Activated CD8-positive, alpha-beta T cell treated with anti-CD3 and anti-CD28 coated beads for 36 hours (primary cell): ENCODE results near the gene GNL1. TPM values are rescaled to one million over a fixed set of nuclear protein-coding genes. Genes with fewer than 3 reads are reported as not detected.

Experiments used
- ATAC-seq: fragments of 200-7000 bp; cut with Tn5 transposase; one replicate; pipeline ENCODE4 v1.10.0; 2021; ENCODE audit warnings: mild to moderate bottlenecking, moderate library complexity
- CTCF ChIA-PET: fragments of 350-600 bp; sonication (Branson Sonifier 250); formaldehyde crosslinking; loops from one replicate; lab custom pipeline; 2021; ENCODE audit warnings: antibody characterized with exemption; lab: Charles Lee
- POLR2A ChIA-PET: fragments of 350-600 bp; sonication (Branson Sonifier 250); formaldehyde crosslinking; loops from one replicate; lab custom pipeline; 2021; ENCODE audit warnings: antibody characterized with exemption; lab: Charles Lee
- DNase-seq: peaks from one replicate; pipeline ENCODE4 v3.0.0-alpha.2; 2020
- H3K27ac Mint-ChIP-seq: one replicate; pipeline ENCODE4 v1.8.0; 2021; ENCODE audit warnings: mild to moderate bottlenecking, mixed read lengths
- H3K27me3 Mint-ChIP-seq: one replicate; pipeline ENCODE4 v1.8.0; 2021; ENCODE audit warnings: mixed read lengths
- H3K36me3 Mint-ChIP-seq: one replicate; pipeline ENCODE4 v1.8.0; 2021; ENCODE audit warnings: low read depth, mixed read lengths
- H3K4me1 Mint-ChIP-seq: one replicate; pipeline ENCODE4 v1.8.0; 2021; ENCODE audit warnings: low read depth, mixed read lengths
- H3K4me3 Mint-ChIP-seq: one replicate; pipeline ENCODE4 v1.8.0; 2021; ENCODE audit warnings: mild to moderate bottlenecking, moderate library complexity, mixed read lengths
- H3K9me3 Mint-ChIP-seq: one replicate; pipeline ENCODE4 v1.8.0; 2021; ENCODE audit warnings: mixed read lengths
- CTCF ChIP-seq: fragments of 200-600 bp; IDR thresholded peaks from one replicate; pipeline ENCODE4 v1.8.0; 2022; ENCODE audit warnings: antibody characterized with exemption, mild to moderate bottlenecking
- intact Hi-C: fragments of 100-400 bp; cut with micrococcal nuclease; formaldehyde crosslinking; loops from one replicate; pipeline ENCODE4 v1.10.0; 2022
- total RNA-seq, 2 experiments: library from RNA; stranded (reverse); gene quantifications; one replicate each; pipeline ENCODE4 v1.2.3, GENCODE V29; 2021

Gene GNL1
- total RNA-seq, 2 experiments from 2014 or later = 107 to 122 TPM

DNA sequence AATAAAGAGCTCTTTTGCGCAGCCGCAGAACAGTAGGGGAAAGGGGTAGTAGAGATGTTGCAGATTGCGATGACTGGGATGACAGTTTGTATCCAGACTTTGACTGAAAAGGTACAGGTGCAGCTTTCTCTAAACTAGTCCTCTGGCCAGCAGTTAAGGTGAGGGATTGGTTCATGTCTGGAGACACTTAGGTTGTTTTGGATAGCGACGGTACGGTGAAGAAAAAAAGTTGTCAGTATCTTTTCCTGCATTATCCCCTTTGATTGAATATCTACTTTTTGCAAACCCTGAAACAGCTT is 1.3 kb upstream of the GNL1 start:
- Mint-ChIP-seq H3K4me1 (peaks cover 36% of the 10 kb centered on the region), H3K27ac (peak overlapping the region; percentile 99), H3K36me3 (peaks cover 54% of the 10 kb centered on the region), H3K9me3 (no peaks in the 10 kb centered on the region), H3K4me3 (peak overlapping the region; percentile 91), H3K27me3 (no peaks in the 10 kb centered on the region)
- TF ChIP-seq CTCF = no peak
- ATAC-seq (peak; percentile 5), DNase-seq (no peak)
- POLR2A ChIA-PET = interaction anchor here (0.6 to 5.4 kb wide), 18 partner anchors 8 to 712 kb away, joined by 3 to 55 read pairs (median 5); partner anchors contain the start of genes ABCF1, MRPS18B and TUBB
- CTCF ChIA-PET = interaction anchor here (0.7 to 10.9 kb wide), 7 partner anchors 9 to 104 kb away, joined by 3 to 96 read pairs (median 4); no protein-coding TSS in a partner anchor
- intact Hi-C loops = no loop called here

DNA sequence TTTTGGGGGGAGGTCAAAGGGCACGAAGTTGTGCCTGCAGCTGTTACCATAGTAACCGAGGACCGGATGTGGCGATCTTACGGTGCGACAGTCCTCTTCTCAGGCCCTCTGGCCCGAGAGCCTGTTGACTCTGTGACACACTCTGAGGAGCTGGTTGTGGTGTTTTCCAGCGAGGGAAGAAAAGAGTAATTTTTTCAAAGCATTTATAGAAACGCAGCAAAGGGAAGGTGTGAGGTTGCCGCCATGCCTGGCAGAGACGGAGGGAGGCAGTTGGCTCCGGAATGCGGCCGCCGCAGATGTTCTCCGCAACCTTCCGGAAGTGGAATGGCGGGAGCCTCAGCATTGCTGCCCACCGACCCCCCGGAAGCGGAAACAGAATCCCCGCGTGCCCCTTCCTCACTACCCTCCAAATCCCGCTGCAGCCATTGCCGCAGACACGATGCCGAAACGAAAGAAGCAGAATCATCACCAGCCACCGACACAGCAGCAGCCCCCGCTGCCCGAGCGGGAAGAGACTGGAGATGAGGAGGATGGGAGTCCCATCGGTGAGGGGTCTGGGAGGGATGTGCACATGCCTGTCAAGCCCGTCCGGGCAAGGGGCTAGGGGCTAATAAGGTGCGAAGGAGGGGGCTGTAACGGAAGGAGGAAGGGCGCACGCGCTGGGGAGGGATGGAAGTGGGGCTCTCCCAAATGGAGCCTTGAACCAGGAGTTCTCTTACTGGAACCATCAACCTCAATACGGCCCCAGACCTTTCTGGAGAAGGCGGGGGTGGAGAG is 805 bp upstream of the GNL1 start, which contains the start of gene PRR3:
PRR3 (plus strand) TSS at position 390 of the 777 bp plus-strand sequence; CDS start at position 440, 50 bp downstream.
- H3K4me3 Mint-ChIP-seq = peak within 1 kb of the TSS; percentile 91
- peaks cover 54% of the 10 kb centered on the region for H3K36me3 Mint-ChIP-seq
- intact Hi-C loops = no loop called here

GRCh38 chr6:30555816-30556065 is 548 bp downstream of the GNL1 start:
- Mint-ChIP-seq H3K9me3 (no peaks in the 10 kb centered on the region), H3K27me3 (no peaks in the 10 kb centered on the region), H3K36me3 (peaks cover 57% of the 10 kb centered on the region), H3K4me1 (peaks cover 33% of the 10 kb centered on the region), H3K4me3 (peak overlapping the region; percentile 91), H3K27ac (peak overlapping the region; percentile 99)
- DNase-seq (no peak), ATAC-seq (no peak)
- POLR2A ChIA-PET = interaction anchor here (0.6 to 5.4 kb wide), 13 partner anchors 12 to 265 kb away, joined by 3 to 55 read pairs (median 4); partner anchors contain the start of gene ABCF1
- CTCF ChIA-PET = interaction anchor here (1.0 to 21.7 kb wide), 7 partner anchors 11 to 124 kb away, joined by 3 to 515 read pairs (median 6); no protein-coding TSS in a partner anchor
- intact Hi-C loops = no loop called here
- TF ChIP-seq CTCF = no peak

More for the DNA sequence above, 805 bp upstream of the GNL1 start, which contains the start of gene PRR3:
- DNase-seq (peak; percentile 95), ATAC-seq (peak; percentile 71)
- ChIA-PET CTCF (interaction anchor here (0.7 to 10.9 kb wide), 9 partner anchors 12 to 122 kb away, joined by 3 to 96 read pairs (median 4); no protein-coding TSS in a partner anchor), POLR2A (interaction anchor here (0.6 to 5.4 kb wide), 24 partner anchors 9 to 713 kb away, joined by 3 to 55 read pairs (median 4); partner anchors contain the start of genes ABCF1, MRPS18B and TUBB)
- Mint-ChIP-seq H3K9me3 (no peaks in the 10 kb centered on the region), H3K27ac (peak within 1 kb of the TSS; percentile 99), H3K27me3 (no peaks in the 10 kb centered on the region), H3K4me1 (peaks cover 36% of the 10 kb centered on the region)
- TF ChIP-seq CTCF = no peak

DNA sequence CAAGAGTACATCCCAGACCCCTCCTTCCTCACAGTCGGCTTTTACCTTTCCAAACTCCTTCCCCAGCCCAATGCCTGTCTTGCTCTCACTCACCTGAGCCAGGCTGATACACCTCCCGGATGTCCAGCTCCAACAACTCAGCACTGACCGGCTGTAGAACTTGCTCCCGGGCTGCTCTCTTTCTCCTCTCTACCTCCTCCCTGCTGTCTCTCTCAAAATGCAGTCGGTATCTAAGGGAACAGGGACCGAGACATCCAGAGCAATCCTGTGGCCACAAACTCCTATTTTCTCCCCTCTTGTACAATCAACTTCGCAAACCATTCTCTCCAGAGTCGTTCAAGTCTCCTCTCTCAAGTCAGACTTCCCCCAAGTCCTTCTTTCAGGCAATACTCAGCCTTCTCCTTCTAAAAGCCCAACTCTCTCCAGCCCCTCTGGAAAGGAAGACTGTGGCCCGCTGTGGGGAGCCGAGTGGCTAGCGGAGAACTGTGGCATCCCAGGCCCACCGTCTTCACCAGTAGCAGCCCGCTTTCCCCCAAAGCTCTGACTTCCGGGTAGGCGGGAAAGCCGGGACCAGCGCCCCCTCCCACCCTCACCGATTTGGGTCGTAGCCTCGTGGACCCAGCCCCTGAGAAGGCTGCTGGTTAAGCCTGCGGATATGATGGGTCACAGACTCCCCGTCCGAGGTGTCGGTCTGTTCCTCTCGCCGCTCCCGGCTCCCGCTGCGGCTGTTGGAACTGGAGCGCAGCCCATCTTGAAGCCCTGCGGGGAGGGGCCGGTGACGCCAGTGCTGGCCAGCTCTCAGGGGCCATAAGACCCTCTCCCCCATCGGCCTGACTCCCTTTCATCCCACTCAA is 1.1 kb downstream of the GNL1 start:
- peaks cover 61% of the 10 kb centered on the region for H3K36me3 Mint-ChIP-seq
- ChIA-PET CTCF (interaction anchor here (1.0 to 21.7 kb wide), 7 partner anchors 10 to 124 kb away, joined by 3 to 515 read pairs (median 6); no protein-coding TSS in a partner anchor), POLR2A (interaction anchor here (0.6 to 5.4 kb wide), 15 partner anchors 11 to 266 kb away, joined by 3 to 55 read pairs (median 4); partner anchors contain the start of gene ABCF1)

More for the DNA sequence above, 1.1 kb downstream of the GNL1 start:
- Mint-ChIP-seq H3K27me3 (no peaks in the 10 kb centered on the region), H3K27ac (peak overlapping the region; percentile 99), H3K4me3 (peak overlapping the region; percentile 91), H3K9me3 (no peaks in the 10 kb centered on the region), H3K4me1 (peaks cover 30% of the 10 kb centered on the region)
- ATAC-seq (no peak), DNase-seq (no peak)
- TF ChIP-seq CTCF = no peak
- intact Hi-C loops = no loop called here
